LNCaP clone FGC (cell line): ENCODE results near the gene MAN2B2.

ENCODE experiments used
- DNase-seq: peaks from one replicate; pipeline ENCODE4 v3.0.0-alpha.2; 2011; ENCODE audit warnings: low read depth
- H3K4me3 ChIP-seq: 2 replicates; pipeline ENCODE4 v1.5.1; 2011; ENCODE audit warnings: mild to moderate bottlenecking, low read depth, low read length, control low read depth
- CTCF ChIP-seq: IDR thresholded peaks from 2 replicates; pipeline ENCODE4 v1.5.1; 2012; ENCODE audit warnings: mild to moderate bottlenecking; ENCODE audit not compliant: control insufficient read depth, insufficient read depth; ENCODE audit errors: extremely low read depth

MAN2B2 gene

DNA sequence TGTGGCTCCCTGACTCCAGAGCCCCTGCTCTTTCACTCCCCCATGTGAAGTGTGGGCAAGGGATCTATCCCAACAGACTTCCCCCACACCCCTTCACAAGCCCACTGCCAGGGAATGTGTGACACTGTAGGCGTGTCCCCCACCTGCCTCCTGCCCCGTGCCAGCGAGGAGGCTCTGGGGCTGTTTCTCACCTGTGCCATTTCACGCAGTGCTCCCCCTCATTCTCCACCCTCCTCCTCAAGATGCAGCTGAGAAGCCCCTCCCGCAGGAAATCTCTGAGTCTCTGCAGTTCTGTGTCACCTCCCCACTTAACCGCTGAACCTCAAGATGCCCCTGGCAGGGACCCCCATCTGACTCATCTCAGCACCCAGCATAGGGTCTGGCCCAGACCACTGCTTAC lies 5.4 kb downstream of the MAN2B2 start:
- no peak for DNase-seq
- H3K4me3 ChIP-seq = no peak overlapping the region
- TF ChIP-seq CTCF = no peak

DNA sequence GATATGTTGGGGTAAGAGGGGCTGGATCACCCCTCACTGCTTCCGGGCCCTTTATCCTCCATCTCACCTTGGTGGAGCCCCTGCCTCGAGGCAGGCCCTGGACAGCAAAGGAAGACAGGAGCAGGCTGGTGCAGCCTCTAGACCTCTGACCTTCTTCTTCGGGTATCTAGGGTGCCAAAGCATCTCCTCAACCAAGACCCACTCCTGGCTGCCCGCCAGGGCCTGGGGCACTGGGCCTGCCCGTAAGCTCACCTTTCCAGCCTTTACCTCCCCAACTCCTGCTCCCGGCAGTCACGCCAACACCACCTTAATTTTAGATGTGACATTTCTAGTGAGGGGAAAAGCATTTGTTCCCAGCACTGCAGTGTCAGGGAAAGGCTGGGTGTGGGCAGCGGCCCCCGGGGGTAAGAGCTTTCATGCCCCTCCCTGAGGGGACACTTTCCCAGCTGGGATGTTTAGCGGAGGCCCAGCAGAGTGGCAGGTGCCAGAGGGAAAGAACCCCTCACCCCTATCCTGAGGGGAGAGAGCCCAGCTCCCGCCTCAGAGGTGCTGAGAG lies 6.7 kb downstream of the MAN2B2 start:
- no peak for DNase-seq
- H3K4me3 ChIP-seq = no peak overlapping the region
- TF ChIP-seq CTCF = no peak

DNA sequence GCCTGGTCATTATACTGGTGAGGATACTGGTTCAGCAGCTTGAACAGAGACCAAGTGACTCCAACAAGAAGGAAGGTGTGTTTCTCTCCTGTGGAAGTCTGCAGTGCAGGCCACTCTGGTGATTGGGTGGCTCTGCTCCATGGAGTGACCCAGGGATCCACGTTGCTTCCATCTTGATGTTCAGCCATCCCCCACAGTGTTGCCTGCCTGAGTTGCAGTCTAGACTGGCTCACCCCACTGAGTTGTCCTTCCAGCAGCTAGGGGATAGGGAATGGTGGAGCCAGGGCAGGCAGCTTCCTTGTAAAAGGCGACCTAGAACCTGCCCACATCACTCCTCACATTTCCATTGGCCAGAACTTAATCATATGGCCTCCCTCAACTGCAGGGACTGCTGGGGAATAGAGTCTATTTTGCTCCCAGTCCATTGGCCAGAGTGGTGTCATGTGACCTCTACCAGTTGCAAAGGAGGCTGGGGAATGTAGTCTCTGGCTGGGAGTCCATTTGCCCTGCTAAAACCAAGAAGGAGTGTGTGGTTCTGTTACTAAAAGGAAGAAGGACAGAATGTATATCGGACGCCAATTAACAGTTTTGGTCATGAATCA lies 8.0 kb downstream of the MAN2B2 start:
- no peak for DNase-seq
- no peak for TF ChIP-seq CTCF
- H3K4me3 ChIP-seq = no peak overlapping the region

DNA sequence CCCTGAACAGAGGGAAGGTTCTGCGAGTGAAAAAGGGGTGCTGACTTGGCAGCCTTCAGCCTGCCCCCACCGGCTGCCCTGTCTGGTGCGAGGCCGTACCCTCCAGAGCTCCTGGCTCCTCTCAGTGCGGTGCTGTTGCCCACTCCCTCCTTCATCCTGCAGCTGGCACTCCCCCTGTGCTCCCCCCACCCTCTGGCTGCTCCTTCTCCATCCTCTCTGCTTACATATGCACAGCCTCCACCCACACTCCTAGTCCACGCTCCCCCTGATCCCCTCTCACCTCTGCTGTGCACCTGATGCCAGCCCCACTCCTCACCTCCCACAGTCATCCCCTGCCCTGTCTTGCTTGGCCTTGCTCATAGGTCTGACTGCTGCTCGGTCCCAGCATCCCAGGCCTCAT lies 9.9 kb downstream of the MAN2B2 start:
- TF ChIP-seq CTCF = no peak
- no peak for DNase-seq
- H3K4me3 ChIP-seq = no peak overlapping the region

- H3K4me3 ChIP-seq = no peak overlapping the region
- DNase-seq = no peak
- no peak for TF ChIP-seq CTCF
These were observed 11.8 kb downstream of the MAN2B2 start for GRCh38 chr4:6586715-6587325.

DNA sequence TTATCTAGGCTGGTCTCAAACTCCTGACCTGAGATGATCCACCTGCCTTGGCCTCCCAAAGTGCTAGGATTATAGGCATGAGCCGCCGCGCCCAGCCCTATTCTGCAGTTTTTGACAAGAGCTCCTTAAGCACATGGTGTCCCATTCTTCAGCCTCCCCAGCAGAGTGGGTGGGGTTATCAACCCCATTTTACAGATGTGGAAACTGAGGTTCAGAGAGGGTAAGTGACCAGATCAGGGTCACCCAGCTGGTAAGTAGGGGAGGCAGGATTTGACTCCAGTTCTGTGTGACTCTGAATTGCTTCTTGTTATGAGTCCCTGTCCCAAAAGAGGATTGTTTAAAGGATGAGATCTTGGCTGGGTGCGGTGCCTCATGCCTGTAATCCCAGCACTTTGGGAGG lies 14.5 kb downstream of the MAN2B2 start:
- TF ChIP-seq CTCF = no peak
- no peak overlapping the region for H3K4me3 ChIP-seq
- DNase-seq = no peak

DNA sequence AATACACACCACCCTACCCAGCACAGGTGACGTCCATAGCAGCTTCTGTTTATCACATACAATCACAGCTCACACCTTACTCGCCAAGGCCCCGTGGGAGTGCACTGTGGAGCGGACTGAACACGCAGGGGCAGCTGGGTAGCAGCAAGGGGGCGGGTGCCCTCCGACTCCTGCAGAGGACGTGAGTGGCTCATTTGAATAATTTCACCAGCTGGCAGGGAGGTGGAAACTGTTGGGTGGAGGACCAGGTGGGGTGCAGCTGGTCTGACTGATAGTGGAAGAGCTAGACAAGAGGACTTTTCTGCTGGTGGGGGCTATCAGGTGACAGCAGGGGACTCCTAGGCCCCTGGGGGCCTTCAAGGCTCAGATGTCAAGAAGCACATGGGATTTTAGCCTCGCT lies 16.3 kb downstream of the MAN2B2 start:
- no peak for DNase-seq
- H3K4me3 ChIP-seq = no peak overlapping the region
- no peak for TF ChIP-seq CTCF
